ENCODE measurements around the gene C4BPB. TPM values are rescaled to one million over a fixed set of nuclear protein-coding genes. Genes with fewer than 3 reads are reported as not detected.

Gene C4BPB
- total RNA-seq, 1 experiment from 2014 or later, result not detected

GRCh38 chr1:207067185-207067584, 21.5 kb upstream of the C4BPB start:
- DNase-seq, result no peak
- Histone ChIP-seq H3K79me1 (ENCODE audit: insufficient read depth, low read depth, low read length, poor library complexity, severe bottlenecking) (no peaks in the 10 kb centered on the region), H3K79me2 (ENCODE audit: insufficient read depth, low read length) (no peaks in the 10 kb centered on the region), H4K8ac (replicated peaks; ENCODE audit: insufficient read length, low read depth, low read length) (no peak overlapping the region), H2BK20ac (ENCODE audit: low read depth, low read length, poor library complexity, severe bottlenecking) (no peak overlapping the region), H3K4ac (ENCODE audit: low read depth, low read length) (no peak overlapping the region), H3K9ac (ENCODE audit: extremely low read depth, insufficient read length, low read length) (no peak overlapping the region), H2AFZ (ENCODE audit: low read length) (no peak overlapping the region), H3K56ac (ENCODE audit: insufficient read length, low read depth, low read length) (no peak overlapping the region), H2BK120ac (ENCODE audit: low read depth, low read length, poor library complexity, severe bottlenecking) (no peak overlapping the region), H2AK5ac (ENCODE audit: insufficient read length, low read length) (no peak overlapping the region), H3K4me1 (ENCODE audit: insufficient read depth, low read length) (no peaks in the 10 kb centered on the region), H3K9me3 (ENCODE audit: control insufficient read depth, low read depth, low read length) (no peaks in the 10 kb centered on the region), H2BK5ac (ENCODE audit: insufficient read length, low read length) (no peak overlapping the region), H3K4me2 (ENCODE audit: insufficient read depth, insufficient read length, low read length) (no peak overlapping the region), H3K23me2 (ENCODE audit: insufficient read length, low read depth, low read length, poor library complexity, severe bottlenecking) (no peaks in the 10 kb centered on the region), H3T11ph (ENCODE audit: low read length) (no peak overlapping the region), H3K18ac (ENCODE audit: insufficient read length, low read depth, low read length) (no peak overlapping the region), H3K14ac (ENCODE audit: insufficient read depth, low read length) (no peak overlapping the region), H3K27ac (ENCODE audit: insufficient read length, low read depth, low read length) (no peak overlapping the region), H4K5ac (ENCODE audit: insufficient read length, low read depth, low read length) (no peak overlapping the region), H4K20me1 (ENCODE audit: control insufficient read depth, insufficient read depth, insufficient read length) (no peaks in the 10 kb centered on the region), H2BK15ac (ENCODE audit: low read depth, low read length) (no peak overlapping the region), H4K91ac (ENCODE audit: insufficient read length, low read depth, low read length) (no peak overlapping the region), H3K27me3 (ENCODE audit: insufficient read depth, low read length) (no peaks in the 10 kb centered on the region), H2BK12ac (ENCODE audit: insufficient read length, low read depth, low read length) (no peak overlapping the region), H3K23ac (ENCODE audit: insufficient read length, low read depth, low read length) (no peak overlapping the region)
- TF ChIP-seq CTCF (conservative IDR thresholded peaks at IDR 0.05), result no peak
- H3K36me3 Mint-ChIP-seq (ENCODE audit: insufficient read depth in 1 of 3, low read depth in 3 of 3), result peaks cover 10 to 52% (median 49%) of the 10 kb centered on the region in 3 experiments
- no peaks in the 10 kb centered on the region for H3K9me3 Mint-ChIP-seq
- no peaks in the 10 kb centered on the region for H3K4me1 Mint-ChIP-seq
- H3K27ac Mint-ChIP-seq, result no peak overlapping the region
- no peaks in the 10 kb centered on the region for H3K27me3 Mint-ChIP-seq (ENCODE audit: low read depth)
- no peak overlapping the region for H3K4me3 Mint-ChIP-seq
- WGBS (ENCODE audit: extremely low coverage, insufficient read length, low lambda C conversion rate), result no CpG with 5 or more reads among the region's 3 CpGs
